ENCODE results near the gene SLC6A5.

DNA sequence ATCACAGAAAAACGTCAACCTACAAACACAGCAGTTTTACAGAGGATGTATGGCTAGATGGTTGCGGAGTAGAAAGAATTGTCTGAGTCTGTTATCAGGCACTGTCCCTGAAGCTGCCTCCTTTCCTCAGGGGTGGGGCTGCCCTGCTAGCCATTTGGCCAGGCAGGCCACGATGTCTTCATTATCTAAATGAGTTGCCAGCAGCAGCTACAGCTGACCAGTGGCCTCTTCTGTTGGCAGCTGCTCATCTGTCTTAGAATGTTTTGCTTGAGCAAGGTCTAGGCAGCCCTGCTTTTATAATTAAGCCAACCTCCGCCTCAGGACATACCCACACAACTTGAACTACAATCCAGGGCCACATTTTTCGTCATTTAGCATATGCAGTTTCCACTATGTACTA, 17.5 kb downstream of the SLC6A5 start:
- TF ChIP-seq TAF1 (IDR thresholded peaks at IDR 0.05; ENCODE audit: borderline replicate concordance, low read depth, low read length) (no peak), POLR2A (IDR thresholded peaks at IDR 0.05; ENCODE audit: low read depth, low read length) (no peak)
